IMR-90 (cell line): Measurements from ENCODE around the gene TJP1. TPM values are rescaled to one million over a fixed set of nuclear protein-coding genes. Genes with fewer than 3 reads are reported as not detected.

Experiments
- ATAC-seq: fragments of 200-7000 bp; cut with Tn5 transposase; 2 replicates; pipeline ENCODE4 v1.9.1; 2020; ENCODE audit warnings: low read depth, mild to moderate bottlenecking, moderate library complexity
- BruUV-seq: library from RNA; stranded (reverse); fragments of 400-500 nt; replicated peaks from 2 replicates; lab custom pipeline; 2021; lab: Mats Ljungman, UMichigan
- CTCF ChIA-PET: fragments of 300-600 bp; formaldehyde crosslinking; extraction: SDS; loops from one replicate; lab custom pipeline; 2021; ENCODE audit warnings: antibody characterized with exemption; lab: Yijun Ruan, JAX
- POLR2A ChIA-PET: fragments of 300-600 bp; sonication (Branson Sonifier 250); formaldehyde crosslinking; loops from one replicate; lab custom pipeline; 2022; ENCODE audit warnings: antibody characterized with exemption; ENCODE audit not compliant: unreplicated experiment; lab: Charles Lee
- DNase-seq: peaks from one replicate; pipeline ENCODE4 v3.0.0; 2013
- H2AFZ ChIP-seq: replicated peaks from 2 replicates; pipeline ENCODE3; 2013; ENCODE audit warnings: low read length, mild to moderate bottlenecking; ENCODE audit not compliant: poor library complexity
- H2AK5ac ChIP-seq: 2 replicates; pipeline ENCODE4 v1.6.1; 2013; ENCODE audit warnings: low read depth, low read length, inconsistent platforms
- H2AK9ac ChIP-seq: replicated peaks from 2 replicates; pipeline ENCODE3; 2013; ENCODE audit warnings: mild to moderate bottlenecking, low read depth, low read length, moderate library complexity; ENCODE audit not compliant: poor library complexity
- H2BK120ac ChIP-seq: 2 replicates; pipeline ENCODE4 v1.6.1; 2013; ENCODE audit warnings: low read depth, low read length, inconsistent platforms
- H2BK15ac ChIP-seq: 3 replicates; pipeline ENCODE4 v1.6.1; 2013; ENCODE audit warnings: low read depth, low read length, inconsistent platforms
- H2BK20ac ChIP-seq: 2 replicates; pipeline ENCODE4 v1.6.1; 2013; ENCODE audit warnings: low read depth, mild to moderate bottlenecking, inconsistent platforms, low read length, moderate library complexity
- H2BK5ac ChIP-seq: 2 replicates; pipeline ENCODE4 v1.6.1; 2013; ENCODE audit warnings: mild to moderate bottlenecking, low read depth, low read length, inconsistent platforms; ENCODE audit not compliant: poor library complexity, severe bottlenecking
- H3K14ac ChIP-seq: replicated peaks from 2 replicates; pipeline ENCODE4 v1.6.1; 2013; ENCODE audit warnings: low read depth, low read length, inconsistent platforms
- H3K18ac ChIP-seq: 2 replicates; pipeline ENCODE4 v1.6.1; 2013; ENCODE audit warnings: low read depth, low read length, control low read depth
- H3K23ac ChIP-seq: 2 replicates; pipeline ENCODE4 v1.6.1; 2013; ENCODE audit warnings: low read depth, low read length, inconsistent platforms
- H3K27ac ChIP-seq: 2 replicates; pipeline ENCODE4 v1.5.1; 2013; ENCODE audit warnings: mild to moderate bottlenecking, control low read depth, low read length; ENCODE audit not compliant: insufficient read depth
- H3K27me3 ChIP-seq: 2 replicates; pipeline ENCODE4 v1.6.1; 2013; ENCODE audit warnings: low read length; ENCODE audit not compliant: control insufficient read depth, insufficient read depth
- H3K36me3 ChIP-seq: 2 replicates; pipeline ENCODE4 v1.6.1; 2013; ENCODE audit warnings: low read length, mixed read lengths; ENCODE audit not compliant: control insufficient read depth, insufficient read depth
- H3K4ac ChIP-seq: 2 replicates; pipeline ENCODE4 v1.6.1; 2013; ENCODE audit warnings: low read depth, low read length, inconsistent platforms
- H3K4me1 ChIP-seq: 2 replicates; pipeline ENCODE4 v1.6.1; 2013; ENCODE audit warnings: low read length, mixed read lengths; ENCODE audit not compliant: control insufficient read depth, insufficient read depth
- H3K4me2 ChIP-seq: 2 replicates; pipeline ENCODE4 v1.6.1; 2013; ENCODE audit warnings: low read depth, mild to moderate bottlenecking, control low read depth, low read length, moderate library complexity
- H3K4me3 ChIP-seq: 2 replicates; pipeline ENCODE4 v1.5.1; 2013; ENCODE audit warnings: low read depth, mild to moderate bottlenecking, control low read depth, low read length, moderate library complexity; ENCODE audit not compliant: insufficient read depth
- H3K56ac ChIP-seq: 2 replicates; pipeline ENCODE4 v1.6.1; 2013; ENCODE audit warnings: low read length, inconsistent platforms; ENCODE audit not compliant: insufficient read depth; ENCODE audit errors: extremely low read depth
- H3K79me1 ChIP-seq, 2 experiments: 2 replicates each; pipeline ENCODE4 v1.6.1; 2013; ENCODE audit warnings: low read length in 2 of 2, inconsistent platforms in 1 of 2, low read depth in 1 of 2
- H3K9ac ChIP-seq: 2 replicates; pipeline ENCODE4 v1.6.1; 2013; ENCODE audit warnings: low read depth, low read length, control low read depth
- H3K9me1 ChIP-seq: 2 replicates; pipeline ENCODE4 v1.6.1; 2013; ENCODE audit warnings: low read length, inconsistent platforms; ENCODE audit not compliant: insufficient read depth
- H3K9me3 ChIP-seq: 2 replicates; pipeline ENCODE4 v1.6.1; 2013; ENCODE audit warnings: low read length; ENCODE audit not compliant: control insufficient read depth, insufficient read depth
- H4K20me1 ChIP-seq: 2 replicates; pipeline ENCODE4 v1.6.1; 2013; ENCODE audit warnings: low read length, inconsistent platforms; ENCODE audit not compliant: insufficient read depth
- H4K5ac ChIP-seq: 2 replicates; pipeline ENCODE4 v1.6.1; 2013; ENCODE audit warnings: mild to moderate bottlenecking, low read depth, low read length, control low read depth
- H4K8ac ChIP-seq, 2 experiments: 2 replicates each; pipeline ENCODE4 v1.6.1; 2013; ENCODE audit warnings: low read depth in 2 of 2, low read length in 2 of 2, control low read depth in 1 of 2, inconsistent platforms in 1 of 2
- H4K91ac ChIP-seq: 2 replicates; pipeline ENCODE4 v1.6.1; 2013; ENCODE audit warnings: low read depth, low read length, inconsistent platforms; ENCODE audit not compliant: insufficient read depth
- BHLHE40 ChIP-seq: fragments of 150-350 bp; IDR thresholded peaks from 2 replicates; pipeline ENCODE4 v1.6.1; 2016; ENCODE audit warnings: mild to moderate bottlenecking, low read depth, low read length
- CHD1 ChIP-seq: IDR thresholded peaks from 2 replicates; pipeline ENCODE4 v1.6.1; 2012; ENCODE audit warnings: low read depth, low read length, improper control_type of control experiment
- ELK1 ChIP-seq: fragments of 150-350 bp; IDR thresholded peaks from 2 replicates; pipeline ENCODE4 v1.6.1; 2016; ENCODE audit warnings: low read depth, mild to moderate bottlenecking, low read length, moderate library complexity, borderline replicate concordance
- FOS ChIP-seq: fragments of 150-350 bp; IDR thresholded peaks from 2 replicates; pipeline ENCODE4 v1.6.1; 2016; ENCODE audit warnings: low read depth, low read length
- MAFK ChIP-seq: IDR thresholded peaks from 2 replicates; pipeline ENCODE4 v1.6.1; 2012; ENCODE audit warnings: low read depth, low read length, improper control_type of control experiment
- MAZ ChIP-seq: IDR thresholded peaks from 2 replicates; pipeline ENCODE4 v1.6.1; 2012; ENCODE audit warnings: low read depth, mild to moderate bottlenecking, low read length, improper control_type of control experiment, moderate library complexity, borderline replicate concordance
- MXI1 ChIP-seq: IDR thresholded peaks from 2 replicates; pipeline ENCODE4 v1.6.1; 2012; ENCODE audit warnings: low read depth, mild to moderate bottlenecking, low read length, moderate library complexity, borderline replicate concordance
- NFE2L2 ChIP-seq: fragments of 150-350 bp; IDR thresholded peaks from 2 replicates; pipeline ENCODE4 v1.6.1; 2016; ENCODE audit warnings: low read depth, mild to moderate bottlenecking, low read length
- POLR2A ChIP-seq: IDR thresholded peaks from 2 replicates; pipeline ENCODE4 v1.6.1; 2012; ENCODE audit warnings: mild to moderate bottlenecking, low read depth, low read length
- RAD21 ChIP-seq: IDR thresholded peaks from 2 replicates; pipeline ENCODE4 v1.6.1; 2012; ENCODE audit warnings: low read length, improper control_type of control experiment
- RCOR1 ChIP-seq: IDR thresholded peaks from 2 replicates; pipeline ENCODE4 v1.6.1; 2012; ENCODE audit warnings: mild to moderate bottlenecking, low read length, improper control_type of control experiment; ENCODE audit not compliant: insufficient replicate concordance
- RFX5 ChIP-seq: IDR thresholded peaks from 2 replicates; pipeline ENCODE4 v1.8.0; 2012; ENCODE audit warnings: low read depth, mild to moderate bottlenecking, low read length, moderate library complexity
- WGBS, 2 experiments: methylation state at CpG; one replicate each; pipeline versions ENCODE4 v1.1.5 to v1.1.7; 2013; ENCODE audit warnings: missing lambda C conversion rate in 2 of 2; ENCODE audit not compliant: insufficient read length in 1 of 2; ENCODE audit errors: extremely low coverage in 2 of 2; 5-methylcytosine and 5-hydroxymethylcytosine counted together
- dilution Hi-C: fragments of 300-500 bp; cut with HindIII; formaldehyde crosslinking; loops from one replicate; pipeline ENCODE4 v1.14.3; 2018; ENCODE audit warnings: low sequenced_read_pairs; ENCODE audit not compliant: unreplicated experiment
- in situ Hi-C: fragments of 300-500 bp; cut with MboI; formaldehyde crosslinking; loops from 3 replicates; pipeline ENCODE4 v1.14.3; 2019; ENCODE audit warnings: low sequenced_read_pairs, inconsistent platforms, mixed read lengths
- intact Hi-C: fragments of 100-400 bp; cut with micrococcal nuclease; formaldehyde crosslinking; loops from 2 replicates; pipeline ENCODE4 v1.10.0; 2022
- polyA plus RNA-seq, 3 experiments: library from polyadenylated mRNA; depleted of rRNA; stranded (reverse); fragments of >200 nt; gene quantifications; 2 replicates each; pipeline ENCODE4 v1.2.3, GENCODE V29; 2012; ENCODE audit warnings: low replicate concordance in 1 of 3
- total RNA-seq: library from RNA; depleted of rRNA; stranded (reverse); fragments of >200 nt; gene quantifications from 2 replicates; pipeline ENCODE4 v1.2.3, GENCODE V29; 2012

Gene TJP1
- total and polyA plus RNA-seq, 2 of the 4 experiments (the other 2 are of a cell fraction), result 42.2 to 43.4 TPM

GRCh38 chr15:29724026-29724425, 98.2 kb downstream of the TJP1 start:
- Histone ChIP-seq H3K36me3 (peaks cover 64% of the 10 kb centered on the region), H3K4me3 (no peak overlapping the region), H3K56ac (no peak overlapping the region), H3K14ac (no peak overlapping the region), H3K9ac (no peak overlapping the region), H2BK15ac (no peak overlapping the region), H3K23ac (no peak overlapping the region), H3K79me1 (peaks cover 16 to 17% of the 10 kb centered on the region in 2 experiments; a peak in 3 of 4 replicates), H3K27ac (no peak overlapping the region), H2AK9ac (no peak overlapping the region), H4K5ac (no peak overlapping the region), H3K27me3 (no peaks in the 10 kb centered on the region), H3K4me1 (no peaks in the 10 kb centered on the region), H4K8ac (no peak overlapping the region), H4K91ac (no peak overlapping the region), H2BK5ac (no peak overlapping the region), H3K9me3 (peaks cover 11% of the 10 kb centered on the region), H2BK120ac (no peak overlapping the region), H4K20me1 (no peaks in the 10 kb centered on the region), H2AK5ac (no peak overlapping the region), H3K4ac (no peak overlapping the region), H3K9me1 (peaks cover 4% of the 10 kb centered on the region; the same call in 1 of the 2 replicates), H2BK20ac (no peak overlapping the region), H3K18ac (no peak overlapping the region), H2AFZ (no peak overlapping the region), H3K4me2 (no peak overlapping the region)
- POLR2A ChIA-PET, result no interaction called here
- dilution Hi-C loops (no loop called here), in situ Hi-C loops (no loop called here), intact Hi-C loops (no loop called here)
- no CpG with 5 or more reads among the region's 3 CpGs for WGBS, 2 experiments
- ATAC-seq (no peak), DNase-seq (no peak)
- TF ChIP-seq ELK1 (no peak), BHLHE40 (no peak), RCOR1 (no peak), FOS (no peak), RAD21 (no peak), MAZ (no peak), MAFK (no peak), NFE2L2 (no peak), MXI1 (no peak), RFX5 (no peak), POLR2A (no peak), CHD1 (no peak)
- CTCF ChIA-PET, result interaction anchor here (1.0 to 1.1 kb wide), 2 partner anchors 37 to 202 kb away, joined by 3 to 4 read pairs; no protein-coding TSS in a partner anchor
- no TSS peak for BruUV-seq
